Panc1 (cell line): ENCODE measurements around the gene PTRH1. TPM values are rescaled to one million over a fixed set of nuclear protein-coding genes. Genes with fewer than 3 reads are reported as not detected.

Experiments used
- ATAC-seq: fragments of 200-7000 bp; cut with Tn5 transposase; 2 replicates; pipeline ENCODE4 v1.9.1; 2020; ENCODE audit warnings: mild to moderate bottlenecking, moderate library complexity
- BruUV-seq: library from RNA; stranded (reverse); fragments of 400-500 nt; replicated peaks from 2 replicates; lab custom pipeline; 2021; lab: Mats Ljungman, UMichigan
- CTCF ChIA-PET: fragments of 300-600 bp; sonication (Branson Sonifier 250); formaldehyde crosslinking; loops from one replicate; lab custom pipeline; 2022; ENCODE audit warnings: antibody characterized with exemption; lab: Charles Lee
- POLR2A ChIA-PET: fragments of 300-600 bp; sonication (Branson Sonifier 250); formaldehyde crosslinking; loops from one replicate; lab custom pipeline; 2022; ENCODE audit warnings: antibody characterized with exemption; lab: Charles Lee
- DNase-seq: peaks from one replicate; pipeline ENCODE4 v3.0.0-alpha.2; 2010; ENCODE audit warnings: low read depth, low spot score
- H3K27ac ChIP-seq: 2 replicates; pipeline ENCODE4 v1.5.1; 2011; ENCODE audit warnings: mild to moderate bottlenecking, low read length, inconsistent platforms
- H3K27me3 ChIP-seq: fragments of 200-500 bp; sonication (Bioruptor generic); 2 replicates; pipeline ENCODE4 v1.6.0; 2014; ENCODE audit warnings: low read length, inconsistent platforms; ENCODE audit not compliant: control insufficient read depth, insufficient read depth
- H3K36me3 ChIP-seq: fragments of 200-500 bp; sonication (Bioruptor generic); 2 replicates; pipeline ENCODE4 v1.5.1; 2014; ENCODE audit warnings: inconsistent platforms, mild to moderate bottlenecking, low read length, moderate library complexity; ENCODE audit not compliant: control insufficient read depth, insufficient read depth
- H3K4me1 ChIP-seq: 2 replicates; pipeline ENCODE4 v1.5.1; 2011; ENCODE audit warnings: inconsistent platforms, mild to moderate bottlenecking, low read length, moderate library complexity; ENCODE audit not compliant: control insufficient read depth, insufficient read depth
- H3K4me3 ChIP-seq, 2 experiments: 2 replicates each; pipeline ENCODE4 v1.5.1; 2011 to 2012; ENCODE audit warnings: low read depth in 2 of 2, low read length in 2 of 2, mild to moderate bottlenecking in 2 of 2, inconsistent platforms in 1 of 2, moderate library complexity in 1 of 2
- H3K9me3 ChIP-seq: fragments of 200-500 bp; sonication (Bioruptor generic); 2 replicates; pipeline ENCODE4 v1.5.1; 2014; ENCODE audit warnings: low read depth, mild to moderate bottlenecking, inconsistent platforms, low read length, moderate library complexity; ENCODE audit not compliant: control insufficient read depth, insufficient read depth
- POLR2AphosphoS5 ChIP-seq: IDR thresholded peaks from 2 replicates; pipeline ENCODE4 v1.6.1; 2012; ENCODE audit warnings: mild to moderate bottlenecking, low read depth, low read length, moderate library complexity
- SIN3A ChIP-seq: IDR thresholded peaks from 2 replicates; pipeline ENCODE4 v1.6.1; 2012; ENCODE audit warnings: low read depth, mild to moderate bottlenecking, low read length, moderate library complexity, borderline replicate concordance; ENCODE audit not compliant: insufficient read depth
- TCF7L2 ChIP-seq: IDR thresholded peaks from 2 replicates; pipeline ENCODE4 v1.6.1; 2011; ENCODE audit warnings: mild to moderate bottlenecking, low read depth, low read length, inconsistent platforms
- in situ Hi-C: cut with HindIII; loops from 2 replicates; pipeline ENCODE4 v1.10.0; 2016; ENCODE audit warnings: low sequenced_read_pairs, low pct_unique_long_range_greater_than_20kb
- intact Hi-C: fragments of 100-400 bp; cut with micrococcal nuclease; formaldehyde crosslinking; loops from one replicate; pipeline ENCODE4 v1.10.0; 2022; ENCODE audit not compliant: unreplicated experiment
- total RNA-seq: library from RNA; stranded (reverse); gene quantifications from one replicate; pipeline ENCODE4 v1.2.1, GENCODE V29; 2021; ENCODE audit not compliant: unreplicated experiment
- TF ChIP-seq, protein P1 (sequence below), 2 experiments: IDR thresholded peaks; 2 replicates each; pipeline ENCODE4 v1.6.1; 2011 to 2012; ENCODE audit warnings: low read depth in 2 of 2, control low read depth in 1 of 2, low read length in 1 of 2, mild to moderate bottlenecking in 1 of 2, moderate library complexity in 1 of 2; ENCODE audit not compliant: insufficient read depth in 1 of 2
- TF ChIP-seq, protein P2 (sequence below): fragments of 450-650 bp; IDR thresholded peaks from 2 replicates; pipeline ENCODE4 v1.5.1; 2017; ENCODE audit warnings: mild to moderate bottlenecking

PTRH1 gene
- total RNA-seq, 1 experiment from 2014 or later: 13.8 TPM

GRCh38 chr9:127721391-127721821 is 5.9 kb upstream of the PTRH1 start:
- peaks cover 3% of the 10 kb centered on the region; the same call in 1 of the 2 replicates for H3K4me1 ChIP-seq
- DNase-seq: no peak
- BruUV-seq: no TSS peak
- ChIA-PET CTCF (interaction anchor here (0.5 to 0.6 kb wide), 2 partner anchors 13 to 42 kb away, joined by 3 read pairs; partner anchors contain the start of gene TOR2A), POLR2A (no interaction called here)
- peak; percentile 65 for ATAC-seq
- H3K4me3 ChIP-seq: no peak overlapping the region
- H3K36me3 ChIP-seq: no peaks in the 10 kb centered on the region
- intact Hi-C loops: no loop called here
- in situ Hi-C loops: no loop called here
- H3K9me3 ChIP-seq: no peaks in the 10 kb centered on the region
- TF ChIP-seq, protein P1, sequence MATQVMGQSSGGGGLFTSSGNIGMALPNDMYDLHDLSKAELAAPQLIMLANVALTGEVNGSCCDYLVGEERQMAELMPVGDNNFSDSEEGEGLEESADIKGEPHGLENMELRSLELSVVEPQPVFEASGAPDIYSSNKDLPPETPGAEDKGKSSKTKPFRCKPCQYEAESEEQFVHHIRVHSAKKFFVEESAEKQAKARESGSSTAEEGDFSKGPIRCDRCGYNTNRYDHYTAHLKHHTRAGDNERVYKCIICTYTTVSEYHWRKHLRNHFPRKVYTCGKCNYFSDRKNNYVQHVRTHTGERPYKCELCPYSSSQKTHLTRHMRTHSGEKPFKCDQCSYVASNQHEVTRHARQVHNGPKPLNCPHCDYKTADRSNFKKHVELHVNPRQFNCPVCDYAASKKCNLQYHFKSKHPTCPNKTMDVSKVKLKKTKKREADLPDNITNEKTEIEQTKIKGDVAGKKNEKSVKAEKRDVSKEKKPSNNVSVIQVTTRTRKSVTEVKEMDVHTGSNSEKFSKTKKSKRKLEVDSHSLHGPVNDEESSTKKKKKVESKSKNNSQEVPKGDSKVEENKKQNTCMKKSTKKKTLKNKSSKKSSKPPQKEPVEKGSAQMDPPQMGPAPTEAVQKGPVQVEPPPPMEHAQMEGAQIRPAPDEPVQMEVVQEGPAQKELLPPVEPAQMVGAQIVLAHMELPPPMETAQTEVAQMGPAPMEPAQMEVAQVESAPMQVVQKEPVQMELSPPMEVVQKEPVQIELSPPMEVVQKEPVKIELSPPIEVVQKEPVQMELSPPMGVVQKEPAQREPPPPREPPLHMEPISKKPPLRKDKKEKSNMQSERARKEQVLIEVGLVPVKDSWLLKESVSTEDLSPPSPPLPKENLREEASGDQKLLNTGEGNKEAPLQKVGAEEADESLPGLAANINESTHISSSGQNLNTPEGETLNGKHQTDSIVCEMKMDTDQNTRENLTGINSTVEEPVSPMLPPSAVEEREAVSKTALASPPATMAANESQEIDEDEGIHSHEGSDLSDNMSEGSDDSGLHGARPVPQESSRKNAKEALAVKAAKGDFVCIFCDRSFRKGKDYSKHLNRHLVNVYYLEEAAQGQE (IDR thresholded peaks at IDR 0.05; ENCODE audit: insufficient read depth in 1 of 2, low read depth in 2 of 2, low read length in 1 of 2): no peak
- TF ChIP-seq, protein P2, sequence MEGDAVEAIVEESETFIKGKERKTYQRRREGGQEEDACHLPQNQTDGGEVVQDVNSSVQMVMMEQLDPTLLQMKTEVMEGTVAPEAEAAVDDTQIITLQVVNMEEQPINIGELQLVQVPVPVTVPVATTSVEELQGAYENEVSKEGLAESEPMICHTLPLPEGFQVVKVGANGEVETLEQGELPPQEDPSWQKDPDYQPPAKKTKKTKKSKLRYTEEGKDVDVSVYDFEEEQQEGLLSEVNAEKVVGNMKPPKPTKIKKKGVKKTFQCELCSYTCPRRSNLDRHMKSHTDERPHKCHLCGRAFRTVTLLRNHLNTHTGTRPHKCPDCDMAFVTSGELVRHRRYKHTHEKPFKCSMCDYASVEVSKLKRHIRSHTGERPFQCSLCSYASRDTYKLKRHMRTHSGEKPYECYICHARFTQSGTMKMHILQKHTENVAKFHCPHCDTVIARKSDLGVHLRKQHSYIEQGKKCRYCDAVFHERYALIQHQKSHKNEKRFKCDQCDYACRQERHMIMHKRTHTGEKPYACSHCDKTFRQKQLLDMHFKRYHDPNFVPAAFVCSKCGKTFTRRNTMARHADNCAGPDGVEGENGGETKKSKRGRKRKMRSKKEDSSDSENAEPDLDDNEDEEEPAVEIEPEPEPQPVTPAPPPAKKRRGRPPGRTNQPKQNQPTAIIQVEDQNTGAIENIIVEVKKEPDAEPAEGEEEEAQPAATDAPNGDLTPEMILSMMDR: no peak
- no peak for TF ChIP-seq TCF7L2
- no peak overlapping the region for H3K27ac ChIP-seq
- no peaks in the 10 kb centered on the region for H3K27me3 ChIP-seq

GRCh38 chr9:127720865-127721227 is 5.4 kb upstream of the PTRH1 start:
- Histone ChIP-seq H3K36me3 (no peaks in the 10 kb centered on the region), H3K9me3 (no peaks in the 10 kb centered on the region), H3K4me3 (no peak overlapping the region), H3K27ac (no peak overlapping the region), H3K4me1 (peaks cover 3% of the 10 kb centered on the region; the same call in 1 of the 2 replicates), H3K27me3 (no peaks in the 10 kb centered on the region)
- no TSS peak for BruUV-seq
- intact Hi-C loops (no loop called here), in situ Hi-C loops (no loop called here)
- ATAC-seq (no peak), DNase-seq (no peak)
- no peak for TF ChIP-seq SIN3A
- no peak for TF ChIP-seq POLR2AphosphoS5
- ChIA-PET POLR2A (no interaction called here), CTCF (interaction anchor here (0.6 kb wide), 1 partner anchor 41 kb away, joined by 3 read pairs; no protein-coding TSS in a partner anchor)

DNA sequence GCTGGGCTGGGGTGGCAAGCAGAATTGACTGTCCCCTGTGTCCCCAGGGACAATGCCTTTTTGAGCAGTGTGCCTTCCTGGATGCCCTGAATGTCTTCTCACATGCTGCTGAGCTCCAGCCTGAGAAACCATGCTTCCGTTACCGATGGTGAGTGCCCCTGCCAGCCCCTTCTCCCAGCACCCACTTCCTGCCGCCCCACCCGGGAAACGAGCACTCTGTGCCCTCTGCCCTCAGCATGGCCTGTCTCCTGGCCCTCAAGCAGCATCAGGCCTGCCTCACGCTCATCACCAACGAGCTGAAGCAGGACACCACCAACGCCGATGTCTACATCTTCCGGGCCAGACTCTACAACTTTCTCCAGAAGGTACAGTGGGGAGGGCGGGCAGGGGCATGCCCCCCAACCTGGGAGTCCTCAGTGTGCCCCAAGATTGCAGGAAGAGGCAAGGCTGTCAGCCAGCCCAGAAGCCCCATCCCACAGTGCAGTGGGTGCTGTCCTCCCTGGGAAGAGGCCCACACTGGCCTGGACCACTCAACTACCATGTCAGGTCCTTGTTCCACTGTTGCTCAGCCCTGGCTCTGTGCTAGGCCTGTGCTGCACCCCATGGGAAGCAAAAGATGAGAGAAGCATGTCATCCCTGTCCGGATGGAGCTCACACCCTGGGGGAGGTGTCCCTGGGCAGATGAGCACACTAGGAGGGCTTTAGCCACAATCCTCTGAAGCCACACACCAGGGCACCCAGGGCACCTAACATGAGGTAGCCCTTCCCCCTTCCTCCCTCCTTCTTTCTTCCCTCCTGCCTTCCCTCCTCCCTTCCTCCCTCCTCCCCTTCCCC is 4.8 kb upstream of the PTRH1 start:
- H3K4me3 ChIP-seq: no peak overlapping the region
- DNase-seq (no peak), ATAC-seq (no peak)
- BruUV-seq: no TSS peak
- H3K4me1 ChIP-seq: peaks cover 3% of the 10 kb centered on the region; the same call in 1 of the 2 replicates
- H3K27me3 ChIP-seq: no peaks in the 10 kb centered on the region
- ChIA-PET CTCF (interaction anchor here (1.1 kb wide), 1 partner anchor 141 kb away, joined by 3 read pairs; no protein-coding TSS in a partner anchor), POLR2A (interaction anchor here (0.6 kb wide), 1 partner anchor 327 kb away, joined by 5 read pairs; no protein-coding TSS in a partner anchor)
- intact Hi-C loops: no loop called here
- no peaks in the 10 kb centered on the region; the same call in 1 of the 2 replicates for H3K36me3 ChIP-seq
- in situ Hi-C loops: no loop called here
- H3K9me3 ChIP-seq: no peaks in the 10 kb centered on the region
- no peak overlapping the region for H3K27ac ChIP-seq
- TF ChIP-seq POLR2AphosphoS5: no peak
- TF ChIP-seq, protein P1 (IDR thresholded peaks at IDR 0.05; ENCODE audit: insufficient read depth in 1 of 2, low read depth in 2 of 2, low read length in 1 of 2): no peak
- TF ChIP-seq, protein P2: no peak
- TF ChIP-seq TCF7L2: no peak
- TF ChIP-seq SIN3A: no peak
